Activated CD4-positive, alpha-beta T cell treated with anti-CD3 and anti-CD28 coated beads, Interleukin-2, amount 50 U/mL, for 16 hours (primary cell): ENCODE results near the gene ZDHHC8.

Experiments
- DNase-seq: peaks from one replicate; pipeline ENCODE4 v3.0.0-alpha.2; 2020

Gene ZDHHC8

DNA sequence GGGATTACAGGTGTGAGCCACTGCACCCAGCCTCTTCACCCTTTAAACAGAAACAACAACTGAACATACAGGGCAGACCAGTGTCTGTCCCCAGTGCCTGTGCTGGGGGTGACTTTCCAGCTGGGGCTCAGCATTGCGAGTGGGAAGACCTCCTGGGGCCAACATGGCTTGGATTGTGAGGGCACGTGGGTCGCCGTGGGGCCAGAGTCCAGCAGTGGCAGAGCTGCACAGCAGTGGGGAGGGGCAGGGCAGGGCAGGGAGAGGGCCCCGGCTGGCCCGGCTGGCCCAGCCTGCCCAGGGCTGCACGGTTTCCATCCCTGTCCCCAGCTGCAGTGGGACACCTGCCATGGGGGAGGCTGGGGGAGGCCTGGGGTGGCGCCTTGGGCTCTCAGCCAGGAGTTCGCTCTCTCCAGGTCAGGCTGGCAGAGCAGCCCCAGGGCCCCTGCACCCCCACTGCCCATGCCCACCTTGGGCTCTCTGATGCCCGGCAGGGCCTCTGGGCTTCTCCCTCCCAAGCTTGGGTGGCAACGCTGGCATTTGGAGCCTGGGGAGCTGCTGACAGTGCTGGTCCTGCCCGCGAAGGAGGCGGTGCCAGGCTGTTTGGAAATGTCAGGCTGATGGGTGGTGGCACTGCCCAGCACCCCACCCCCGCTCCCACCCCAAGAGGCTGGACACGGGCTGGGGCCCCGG lies 49.7 kb downstream of the ZDHHC8 start:
- DNase-seq = no peak

- DNase-seq = no peak
Observed at GRCh38 chr22:20181884-20182236, 50.3 kb downstream of the ZDHHC8 start.

GRCh38 chr22:20182365-20182764 lies 50.8 kb downstream of the ZDHHC8 start:
- DNase-seq = no peak

DNA sequence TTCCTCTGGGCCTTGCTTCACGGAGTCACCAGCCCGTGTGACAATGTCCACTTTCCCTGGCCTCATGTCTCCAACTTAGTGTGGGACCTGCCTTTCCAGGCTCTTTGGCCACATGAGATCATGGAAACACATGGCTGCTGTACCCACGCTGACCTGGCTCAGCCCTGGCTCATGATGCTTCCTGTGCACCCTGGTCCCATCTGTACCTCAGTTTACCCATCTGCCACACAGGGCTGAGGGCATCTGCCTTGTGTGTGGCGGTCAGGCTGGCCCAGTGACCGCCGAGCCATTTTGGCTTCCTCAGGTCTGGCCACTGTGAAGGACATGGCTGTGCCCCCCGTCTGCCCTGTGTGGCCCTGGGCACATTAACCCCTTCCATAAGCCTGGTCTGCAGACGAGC lies 51.5 kb downstream of the ZDHHC8 start:
- no peak for DNase-seq

GRCh38 chr22:20183823-20184222 lies 52.2 kb downstream of the ZDHHC8 start:
- DNase-seq = no peak

DNA sequence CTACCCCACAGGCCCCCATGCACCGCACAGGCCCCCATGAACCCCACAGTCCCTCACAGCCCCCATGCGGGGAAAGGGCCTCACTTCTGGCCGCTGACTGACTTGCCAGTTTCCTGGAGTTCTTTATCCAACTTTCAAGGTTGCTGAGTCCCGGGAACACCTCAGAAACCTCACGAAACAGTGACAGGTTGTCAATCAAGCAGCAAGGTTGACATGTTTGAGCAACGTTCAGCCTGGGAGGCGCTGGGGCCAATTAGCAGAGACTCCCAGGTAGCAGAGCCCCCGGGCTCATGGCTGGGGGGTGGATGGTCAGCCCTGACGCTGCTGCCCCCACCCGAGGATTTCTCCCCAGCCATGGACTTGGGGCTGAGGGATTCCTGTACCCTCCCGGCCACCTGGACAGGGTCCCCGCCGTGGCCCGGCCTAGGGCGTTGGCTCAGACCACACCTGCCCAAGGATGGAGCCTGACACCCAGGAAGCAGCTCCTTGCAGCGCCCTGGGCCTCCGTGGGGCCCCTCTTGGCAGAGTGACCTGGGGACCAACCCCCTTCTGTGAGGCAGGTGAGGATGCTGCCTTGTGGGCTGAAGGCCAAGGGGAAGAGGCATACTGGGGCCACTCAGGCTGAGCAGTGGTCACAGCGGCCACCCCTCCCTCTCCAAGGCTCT lies 53.0 kb downstream of the ZDHHC8 start:
- DNase-seq = no peak

DNA sequence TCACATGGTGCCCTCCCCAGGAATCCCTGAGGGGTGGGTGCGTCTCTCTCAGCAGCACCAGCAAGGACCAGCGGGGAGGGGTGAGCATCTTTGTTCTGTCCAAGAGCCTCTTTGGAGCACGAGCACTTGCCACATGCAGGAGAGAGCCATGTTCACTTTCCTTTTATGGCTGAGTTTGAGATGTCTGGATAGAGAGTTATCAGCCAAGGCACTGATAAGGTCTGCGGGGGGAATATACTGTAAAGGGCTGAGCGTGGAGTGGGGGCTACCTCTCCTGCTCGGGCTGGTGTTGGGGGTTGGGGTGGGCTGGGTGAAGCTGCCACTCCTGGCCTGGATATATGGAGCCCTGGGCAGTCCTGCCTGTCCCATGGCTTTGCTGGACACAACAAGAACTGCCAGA lies 54.1 kb downstream of the ZDHHC8 start:
- DNase-seq = no peak

DNA sequence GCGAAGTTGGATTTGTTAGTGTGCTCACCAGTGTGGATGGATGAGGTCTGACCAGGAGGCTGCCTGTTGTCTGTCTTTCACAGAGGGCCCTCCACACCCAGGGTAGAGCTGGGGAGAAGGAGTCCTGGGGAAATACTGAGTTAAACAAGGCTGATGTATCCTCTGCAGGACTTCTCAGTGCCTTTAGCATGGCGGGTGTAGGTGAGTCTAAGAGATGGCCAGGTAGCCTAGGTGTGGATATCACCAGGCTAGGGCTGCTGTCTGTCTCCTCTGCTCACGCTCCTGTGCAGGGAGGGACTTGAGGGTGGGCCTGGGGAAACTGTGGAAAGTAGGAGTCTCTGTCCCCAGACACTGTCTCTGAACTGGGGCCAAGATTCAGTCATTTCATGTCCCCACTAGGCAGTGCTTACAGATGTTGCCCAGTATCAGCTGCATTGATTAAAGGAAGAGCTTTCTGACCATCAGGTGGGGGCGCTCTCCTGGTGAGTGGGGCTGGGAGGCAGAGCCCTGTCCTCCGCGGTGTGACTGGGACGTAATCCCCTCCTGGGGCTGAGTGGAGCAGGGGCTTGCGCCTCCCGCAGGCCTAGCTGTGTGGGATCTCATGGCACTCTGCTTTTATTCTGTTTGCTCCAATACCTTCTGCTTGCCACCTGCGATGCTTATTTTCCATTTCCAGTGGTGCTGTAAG lies 54.7 kb downstream of the ZDHHC8 start:
- no peak for DNase-seq

- DNase-seq = no peak
Observed at GRCh38 chr22:20186871-20187546, 55.4 kb downstream of the ZDHHC8 start.

DNA sequence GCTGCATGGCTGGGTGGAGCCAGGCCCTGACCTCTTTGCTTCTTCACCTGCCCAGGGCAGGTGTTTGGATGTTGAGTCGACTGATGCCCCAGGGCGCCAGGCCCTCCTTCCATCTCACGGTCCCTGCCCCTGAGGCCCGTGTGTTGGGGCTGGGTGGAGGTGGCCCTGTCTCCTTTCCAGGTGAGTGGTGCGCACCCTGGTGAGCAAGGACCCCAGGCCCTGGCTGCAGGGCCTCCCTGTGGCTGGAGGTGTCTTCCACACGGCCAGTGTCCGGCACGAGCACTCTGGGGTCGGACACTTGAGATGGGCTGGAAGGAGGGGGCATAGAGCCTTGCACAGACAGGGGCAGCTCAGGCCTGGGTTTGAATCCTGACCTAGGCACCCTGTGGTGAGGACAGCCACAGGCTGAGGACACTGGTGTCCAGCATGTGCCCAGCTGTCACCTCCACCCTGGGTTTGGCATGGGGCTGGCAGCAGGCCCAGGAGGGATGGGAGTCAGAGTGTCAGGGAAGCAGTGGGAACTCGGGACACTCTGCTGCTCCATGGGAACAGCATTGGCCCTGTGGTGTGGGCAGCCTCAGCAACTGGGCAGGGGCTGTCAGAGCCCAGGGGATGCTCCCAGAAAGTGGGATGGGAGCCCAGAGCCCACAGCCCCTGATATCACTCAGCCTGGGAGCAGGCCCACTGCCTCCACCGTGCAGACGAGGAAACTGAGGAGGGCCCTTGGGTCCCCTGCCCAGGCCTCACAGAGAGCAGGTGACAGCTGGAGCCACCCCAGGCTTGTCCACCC lies 56.4 kb downstream of the ZDHHC8 start:
- no peak for DNase-seq

- DNase-seq = no peak
Observed at GRCh38 chr22:20188567-20188877, 56.9 kb downstream of the ZDHHC8 start.

DNA sequence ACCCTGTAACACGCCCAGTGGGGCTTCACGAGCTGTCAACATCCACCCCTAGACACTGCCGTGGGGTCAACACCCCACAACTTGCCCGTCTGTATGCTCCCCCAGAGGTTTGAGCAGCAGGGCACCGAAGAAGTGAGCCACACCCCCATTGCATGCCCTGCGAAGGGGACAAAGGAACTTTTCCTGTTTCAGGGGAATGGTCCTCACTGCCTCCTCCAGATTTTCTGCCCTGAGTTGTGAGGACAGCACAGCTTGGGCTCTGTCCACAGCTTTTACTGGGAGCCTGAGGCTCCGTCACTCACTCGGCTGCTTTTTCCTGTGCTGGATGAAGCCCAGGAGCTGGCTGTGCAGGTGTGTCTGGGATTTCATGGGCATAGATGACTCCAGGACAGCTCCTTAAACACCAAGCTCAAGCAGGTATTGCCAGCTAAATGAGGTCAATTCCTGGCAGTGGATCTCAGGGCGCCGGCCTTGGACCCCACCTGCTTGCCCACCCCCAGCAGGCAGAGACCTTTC lies 59.5 kb downstream of the ZDHHC8 start:
- DNase-seq = no peak

- no peak for DNase-seq
Observed at GRCh38 chr22:20191803-20192202, 60.2 kb downstream of the ZDHHC8 start.

DNA sequence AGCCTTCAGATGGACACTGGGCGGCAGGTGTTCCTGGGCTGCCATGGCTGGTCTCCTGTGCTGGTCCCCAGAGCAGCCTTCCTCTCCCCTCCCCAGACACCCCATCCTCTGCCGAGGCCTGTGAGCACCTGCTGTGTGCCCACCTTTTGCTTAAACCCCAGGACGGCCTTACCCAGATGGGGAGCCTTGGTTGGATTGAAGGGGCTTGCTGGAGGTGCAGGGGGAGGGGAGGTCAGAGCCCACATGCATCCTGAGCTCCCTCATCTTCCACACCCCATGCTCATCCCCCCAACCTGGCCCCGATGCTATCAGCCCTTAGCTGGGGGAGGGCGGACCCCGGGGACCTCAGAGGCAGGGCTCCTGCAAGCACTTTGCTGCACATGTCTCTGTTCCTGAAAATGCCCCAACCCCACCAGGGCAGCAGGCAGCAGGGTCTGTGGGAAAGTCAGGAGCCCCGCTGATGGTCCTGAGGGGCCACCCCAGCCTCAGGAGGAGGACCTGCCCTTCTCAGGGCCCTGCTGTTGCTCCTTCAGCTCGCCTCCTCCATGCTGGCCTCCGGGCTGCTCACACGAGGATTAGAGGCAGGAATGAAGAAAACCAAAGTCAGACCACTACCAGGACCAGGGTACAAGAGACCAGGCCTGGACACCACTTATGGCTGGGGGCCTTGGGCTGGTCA lies 60.8 kb downstream of the ZDHHC8 start:
- DNase-seq = no peak

DNA sequence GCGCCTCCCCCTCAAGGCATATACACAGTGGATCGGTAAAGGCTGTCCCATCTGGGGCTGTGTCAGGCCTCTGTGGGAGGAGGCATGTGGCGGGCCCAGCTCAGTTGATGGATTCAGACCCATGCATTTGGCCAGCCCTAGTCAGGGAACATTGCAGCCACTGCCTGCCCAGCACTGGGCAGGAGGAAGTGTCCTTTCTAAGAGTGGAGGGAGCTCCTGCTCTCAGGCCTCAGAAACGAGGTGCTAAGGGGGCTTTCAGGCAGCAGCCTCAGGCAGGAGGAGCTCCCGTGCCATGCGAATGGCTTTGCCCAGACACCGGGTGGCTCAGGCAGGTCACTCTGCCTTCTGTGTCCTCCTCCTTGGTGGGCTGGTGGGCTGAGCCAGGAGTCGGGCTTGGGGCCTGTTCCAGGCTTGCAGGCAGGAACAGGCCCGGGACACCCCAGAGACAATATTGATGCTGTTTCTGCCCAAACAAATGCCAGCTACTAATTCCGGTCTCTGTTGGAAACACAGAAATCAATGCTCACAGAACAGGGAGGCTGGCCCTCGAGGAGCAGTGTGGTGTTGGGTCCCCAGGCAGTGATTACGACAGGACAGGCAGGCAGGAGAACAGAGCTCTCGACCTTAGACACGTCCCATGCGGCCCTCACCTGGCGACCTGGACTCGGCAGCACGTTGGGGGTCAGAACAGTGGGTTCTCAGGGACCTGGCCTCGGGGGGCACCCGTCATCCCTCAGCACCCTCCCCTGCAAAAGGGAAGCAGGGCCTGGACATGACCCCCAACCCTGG lies 61.6 kb downstream of the ZDHHC8 start:
- DNase-seq = no peak

GRCh38 chr22:20193761-20194494 lies 62.3 kb downstream of the ZDHHC8 start:
- DNase-seq = no peak

DNA sequence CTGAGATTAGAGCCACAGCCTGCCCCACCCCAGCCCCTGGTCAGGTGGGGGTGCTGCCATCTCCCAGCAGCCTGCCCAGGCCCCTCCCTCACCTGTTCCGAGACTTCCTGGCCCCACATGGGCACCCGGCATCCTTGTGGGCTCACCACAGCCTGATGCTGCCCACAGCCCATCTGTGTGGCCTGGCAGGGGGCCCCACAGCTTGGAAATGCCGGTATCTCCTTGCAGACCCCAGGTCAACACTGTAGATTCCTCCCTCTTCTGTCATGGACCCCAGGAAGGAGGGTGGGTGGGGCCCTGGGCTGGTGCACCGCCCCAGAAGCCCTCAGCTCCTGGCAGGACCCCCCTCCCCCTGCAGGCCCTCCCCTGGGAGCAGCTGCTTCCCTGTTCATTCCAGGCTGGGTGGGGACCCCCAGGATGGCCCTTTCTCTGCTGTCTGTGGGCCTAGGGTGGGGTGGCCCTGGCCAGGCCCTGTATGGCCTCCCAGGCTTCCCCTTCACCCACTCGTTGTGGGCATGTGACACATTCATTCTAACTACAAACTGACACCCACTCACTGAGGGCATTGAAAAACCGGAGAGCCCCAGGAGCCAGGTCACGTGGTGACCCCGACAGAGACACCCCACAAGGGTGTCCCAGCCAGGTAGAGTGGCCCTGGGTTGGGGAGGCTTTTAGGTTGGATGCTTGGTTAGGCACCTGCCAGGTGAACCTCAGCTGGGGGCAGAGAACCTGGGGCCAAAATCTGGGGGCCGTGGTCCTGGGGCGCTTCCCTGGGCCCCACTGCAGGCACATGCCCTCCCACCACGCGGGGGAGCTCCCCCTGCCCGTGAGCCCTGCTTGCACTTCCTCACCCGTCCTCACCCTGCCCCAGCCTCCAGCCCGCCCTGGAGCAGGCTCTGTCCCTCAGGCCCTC lies 63.3 kb downstream of the ZDHHC8 start:
- no peak for DNase-seq

DNA sequence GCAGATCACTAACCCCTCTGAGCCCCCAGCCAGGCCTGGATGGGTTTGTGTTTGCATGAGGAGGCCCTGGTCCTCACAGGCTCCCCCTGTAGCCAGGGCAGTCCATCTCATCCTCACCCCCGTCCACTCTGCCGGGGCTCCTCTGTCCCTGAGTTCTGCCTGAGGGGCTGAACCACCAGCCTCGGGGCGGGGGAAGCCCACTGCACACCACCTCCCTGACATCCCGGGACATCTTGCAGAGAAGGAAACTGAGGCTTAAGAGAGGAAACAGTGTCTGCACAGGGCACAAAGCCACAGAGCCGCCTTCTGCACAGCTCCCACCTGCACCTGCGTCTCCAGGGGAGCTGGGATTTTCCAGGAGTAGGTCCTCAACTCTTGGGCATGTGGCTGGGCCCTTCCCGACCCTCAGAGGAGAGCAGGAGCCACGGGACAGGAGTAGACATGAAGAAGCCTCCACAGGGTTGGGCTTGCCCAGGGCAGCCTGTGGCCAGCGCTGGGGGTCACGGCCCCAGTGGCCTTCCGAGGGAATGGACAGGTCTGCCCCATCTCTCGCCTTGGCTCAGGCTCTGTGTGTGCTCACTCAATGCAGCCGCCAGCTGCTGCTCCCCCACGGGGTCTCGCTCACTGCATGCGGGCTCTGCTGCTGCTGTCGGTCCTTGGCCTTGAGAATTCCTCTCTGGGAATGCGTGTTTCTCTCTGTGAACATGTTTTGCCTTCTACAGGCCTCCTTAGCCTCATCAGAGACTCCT lies 64.7 kb downstream of the ZDHHC8 start:
- no peak for DNase-seq
